H9 (cell line): ENCODE measurements around the gene BUB1. TPM values are rescaled to one million over a fixed set of nuclear protein-coding genes. Genes with fewer than 3 reads are reported as not detected.

Source experiments
- DNase-seq: peaks from one replicate; pipeline ENCODE4 v3.0.0-alpha.2; 2017
- H2AFZ ChIP-seq: one replicate; pipeline ENCODE4 v1.6.1; 2013; ENCODE audit warnings: mild to moderate bottlenecking, low read length, control low read depth, moderate library complexity
- H2AK5ac ChIP-seq: 2 replicates; pipeline ENCODE4 v1.6.1; 2013; ENCODE audit warnings: low read length, control low read depth, mixed read lengths; ENCODE audit not compliant: insufficient read length
- H2BK120ac ChIP-seq: one replicate; pipeline ENCODE4 v1.6.1; 2013; ENCODE audit warnings: low read depth, mild to moderate bottlenecking, low read length, control low read depth, inconsistent platforms; ENCODE audit not compliant: poor library complexity, severe bottlenecking
- H2BK12ac ChIP-seq: 2 replicates; pipeline ENCODE4 v1.6.1; 2013; ENCODE audit warnings: low read length, control low read depth, mixed read lengths, low read depth; ENCODE audit not compliant: insufficient read length
- H2BK15ac ChIP-seq: 2 replicates; pipeline ENCODE4 v1.6.1; 2013; ENCODE audit warnings: low read depth, low read length, control low read depth
- H2BK20ac ChIP-seq: one replicate; pipeline ENCODE4 v1.6.1; 2013; ENCODE audit warnings: low read depth, mild to moderate bottlenecking, low read length, control low read depth, inconsistent platforms; ENCODE audit not compliant: poor library complexity, severe bottlenecking
- H2BK5ac ChIP-seq: 2 replicates; pipeline ENCODE4 v1.6.1; 2013; ENCODE audit warnings: low read length, control low read depth, mixed read lengths; ENCODE audit not compliant: insufficient read length
- H3K14ac ChIP-seq: 2 replicates; pipeline ENCODE4 v1.6.1; 2013; ENCODE audit warnings: low read length, control low read depth; ENCODE audit not compliant: insufficient read depth
- H3K18ac ChIP-seq: 2 replicates; pipeline ENCODE4 v1.6.1; 2013; ENCODE audit warnings: low read depth, mild to moderate bottlenecking, mixed read lengths, low read length, control low read depth; ENCODE audit not compliant: insufficient read length
- H3K23ac ChIP-seq: 2 replicates; pipeline ENCODE4 v1.6.1; 2013; ENCODE audit warnings: low read length, control low read depth, mixed read lengths, low read depth; ENCODE audit not compliant: insufficient read length
- H3K23me2 ChIP-seq: 2 replicates; pipeline ENCODE4 v1.6.1; 2013; ENCODE audit warnings: low read depth, mild to moderate bottlenecking, mixed read lengths, low read length, control low read depth; ENCODE audit not compliant: insufficient read length, poor library complexity, severe bottlenecking
- H3K27ac ChIP-seq: 2 replicates; pipeline ENCODE4 v1.5.1; 2013; ENCODE audit warnings: low read length, control low read depth, mixed read lengths, low read depth; ENCODE audit not compliant: insufficient read length
- H3K27me3 ChIP-seq: 2 replicates; pipeline ENCODE4 v1.6.1; 2013; ENCODE audit warnings: low read length, control low read depth, inconsistent platforms; ENCODE audit not compliant: insufficient read depth
- H3K4ac ChIP-seq: 2 replicates; pipeline ENCODE4 v1.6.1; 2013; ENCODE audit warnings: low read depth, mild to moderate bottlenecking, control low read depth, inconsistent platforms, low read length, moderate library complexity
- H3K4me1 ChIP-seq: 2 replicates; pipeline ENCODE4 v1.6.1; 2013; ENCODE audit warnings: low read length, control low read depth, inconsistent platforms; ENCODE audit not compliant: insufficient read depth
- H3K4me2 ChIP-seq: 2 replicates; pipeline ENCODE4 v1.6.1; 2013; ENCODE audit warnings: low read length, control low read depth, mixed read lengths; ENCODE audit not compliant: insufficient read length, insufficient read depth
- H3K56ac ChIP-seq: 2 replicates; pipeline ENCODE4 v1.6.1; 2013; ENCODE audit warnings: low read depth, mild to moderate bottlenecking, mixed read lengths, low read length, control low read depth; ENCODE audit not compliant: insufficient read length
- H3K79me1 ChIP-seq: 2 replicates; pipeline ENCODE4 v1.6.1; 2013; ENCODE audit warnings: low read depth, mild to moderate bottlenecking, moderate library complexity, low read length, control low read depth, inconsistent platforms; ENCODE audit not compliant: insufficient read depth, poor library complexity, severe bottlenecking
- H3K79me2 ChIP-seq: 2 replicates; pipeline ENCODE4 v1.6.1; 2013; ENCODE audit warnings: low read length, control low read depth, inconsistent platforms; ENCODE audit not compliant: insufficient read depth
- H3K9ac ChIP-seq: 2 replicates; pipeline ENCODE4 v1.6.1; 2013; ENCODE audit warnings: low read length, control low read depth, mixed read lengths; ENCODE audit not compliant: insufficient read length; ENCODE audit errors: extremely low read depth
- H3K9me3 ChIP-seq: one replicate; pipeline ENCODE4 v1.6.1; 2013; ENCODE audit warnings: low read depth, low read length, inconsistent platforms; ENCODE audit not compliant: control insufficient read depth
- H3T11ph ChIP-seq: one replicate; pipeline ENCODE4 v1.6.1; 2013; ENCODE audit warnings: mild to moderate bottlenecking, low read length, control low read depth, inconsistent platforms
- H4K20me1 ChIP-seq: one replicate; pipeline ENCODE4 v1.6.1; 2013; ENCODE audit not compliant: control insufficient read depth, insufficient read length, insufficient read depth
- H4K5ac ChIP-seq: 2 replicates; pipeline ENCODE4 v1.6.1; 2013; ENCODE audit warnings: low read depth, mild to moderate bottlenecking, mixed read lengths, low read length, control low read depth; ENCODE audit not compliant: insufficient read length
- H4K8ac ChIP-seq: replicated peaks from 2 replicates; pipeline ENCODE4 v1.6.1; 2013; ENCODE audit warnings: low read length, control low read depth, mixed read lengths, low read depth; ENCODE audit not compliant: insufficient read length
- H4K91ac ChIP-seq: 2 replicates; pipeline ENCODE4 v1.6.1; 2013; ENCODE audit warnings: low read depth, mild to moderate bottlenecking, moderate library complexity, mixed read lengths, low read length, control low read depth; ENCODE audit not compliant: insufficient read length
- H3K27ac Mint-ChIP-seq, 3 experiments: 2 replicates in 2 of 3; 3 replicates in 1 of 3; pipeline ENCODE4 v1.8.0; 2020 to 2021; ENCODE audit warnings: mixed read lengths in 3 of 3, mild to moderate bottlenecking in 1 of 3, moderate library complexity in 1 of 3
- H3K27me3 Mint-ChIP-seq: 2 replicates; pipeline ENCODE4 v1.8.0; 2021; ENCODE audit warnings: low read depth, mild to moderate bottlenecking, moderate library complexity, mixed read lengths
- H3K36me3 Mint-ChIP-seq, 3 experiments: 2 replicates in 2 of 3; 3 replicates in 1 of 3; pipeline ENCODE4 v1.8.0; 2020 to 2021; ENCODE audit warnings: low read depth in 3 of 3, mixed read lengths in 3 of 3; ENCODE audit not compliant: insufficient read depth in 1 of 3
- H3K4me1 Mint-ChIP-seq, 2 experiments: 2 replicates each; pipeline ENCODE4 v1.8.0; 2020; ENCODE audit warnings: mixed read lengths in 2 of 2
- H3K4me3 Mint-ChIP-seq, 2 experiments: 2 replicates in 1 of 2; 3 replicates in 1 of 2; pipeline ENCODE4 v1.8.0; 2020 to 2021; ENCODE audit warnings: mild to moderate bottlenecking in 2 of 2, mixed read lengths in 2 of 2, moderate library complexity in 1 of 2
- H3K9me3 Mint-ChIP-seq, 2 experiments: 2 replicates in 1 of 2; 3 replicates in 1 of 2; pipeline ENCODE4 v1.8.0; 2020; ENCODE audit warnings: mild to moderate bottlenecking in 2 of 2, mixed read lengths in 2 of 2, moderate library complexity in 1 of 2
- CTCF ChIP-seq: fragments of 200-600 bp; sonication (generic); conservative IDR thresholded peaks from 3 replicates; pipeline ENCODE4 v1.8.0; 2021; ENCODE audit warnings: antibody characterized with exemption, mild to moderate bottlenecking
- WGBS: extraction: QIAGEN DNeasy Blood & Tissue Kit; methylation state at CpG from one replicate; pipeline ENCODE4 v1.1.7; 2013; ENCODE audit warnings: missing lambda C conversion rate, low lambda C conversion rate, mixed read lengths; ENCODE audit not compliant: insufficient read length; ENCODE audit errors: extremely low coverage; 5-methylcytosine and 5-hydroxymethylcytosine counted together
- total RNA-seq: library from RNA; stranded (reverse); gene quantifications from 2 replicates; pipeline ENCODE4 v1.2.1, GENCODE V29; 2021

Gene BUB1
- total RNA-seq, 1 experiment from 2014 or later: 144 TPM

GRCh38 chr2:110691612-110692258 is 13.9 kb upstream of the BUB1 start:
- peaks cover 15% of the 10 kb centered on the region for H3K27me3 Mint-ChIP-seq
- H3K14ac ChIP-seq: no peak overlapping the region

More at GRCh38 chr2:110691612-110692258, 13.9 kb upstream of the BUB1 start:
- no peak overlapping the region for H4K8ac ChIP-seq
- H4K5ac ChIP-seq: no peak overlapping the region
- H3K56ac ChIP-seq: no peak overlapping the region
- WGBS: no CpG with 5 or more reads among the region's 11 CpGs
- H3K27ac Mint-ChIP-seq: no peak overlapping the region
- no peak for TF ChIP-seq CTCF
- peaks cover 10 to 11% of the 10 kb centered on the region in 2 experiments for H3K9me3 Mint-ChIP-seq
- no peak overlapping the region for H2BK12ac ChIP-seq
- no peak overlapping the region for H3K4me2 ChIP-seq
- no peak overlapping the region for H2AK5ac ChIP-seq
- H3K9me3 ChIP-seq: no peaks in the 10 kb centered on the region
- no peak overlapping the region for H3T11ph ChIP-seq
- H3K4me1 ChIP-seq: peaks cover 5% of the 10 kb centered on the region; the same call in 1 of the 2 replicates
- no peak overlapping the region for H3K27ac ChIP-seq
- H2BK20ac ChIP-seq: no peak overlapping the region
- no peak overlapping the region for H2BK120ac ChIP-seq
- no peaks in the 10 kb centered on the region; the same call in 1 of the 2 replicates for H3K27me3 ChIP-seq
- no peak for DNase-seq
- peaks cover 5 to 19% (median 10%) of the 10 kb centered on the region in 3 experiments; a peak in 6 of 7 replicates for H3K36me3 Mint-ChIP-seq
- no peak overlapping the region for H3K18ac ChIP-seq
- no peak overlapping the region for H3K23ac ChIP-seq
- no peaks in the 10 kb centered on the region for H4K20me1 ChIP-seq
- H3K23me2 ChIP-seq: no peaks in the 10 kb centered on the region
- H2AFZ ChIP-seq: no peak overlapping the region
- no peak overlapping the region; a peak in 1 of 5 replicates for H3K4me3 Mint-ChIP-seq
- no peaks in the 10 kb centered on the region for H3K79me1 ChIP-seq
- H4K91ac ChIP-seq: no peak overlapping the region
- H3K4me1 Mint-ChIP-seq: peaks cover 56 to 65% of the 10 kb centered on the region in 2 experiments
- H2BK5ac ChIP-seq: no peak overlapping the region
- H3K79me2 ChIP-seq: no peaks in the 10 kb centered on the region
- no peak overlapping the region for H3K4ac ChIP-seq
- H3K9ac ChIP-seq: no peak overlapping the region
- no peak overlapping the region for H2BK15ac ChIP-seq
